Neural progenitor cell (in vitro differentiated cells): Measurements from ENCODE around the gene CDK9. TPM values are rescaled to one million over a fixed set of nuclear protein-coding genes. Genes with fewer than 3 reads are reported as not detected.

Experiments
- DNase-seq: peaks from one replicate; pipeline ENCODE4 v3.0.0-alpha.2; 2016; ENCODE audit warnings: low spot score
- H2AFZ ChIP-seq: fragments of 200-600 bp; sonication (generic); replicated peaks from 2 replicates; pipeline ENCODE4 v1.6.1; 2016; ENCODE audit warnings: antibody characterized with exemption
- H3F3A ChIP-seq: fragments of 200-600 bp; sonication (generic); 2 replicates; pipeline ENCODE4 v1.6.1; 2016; ENCODE audit warnings: antibody characterized with exemption, low read depth
- H3K27ac ChIP-seq: fragments of 200-600 bp; sonication (generic); 2 replicates; pipeline ENCODE4 v1.5.1; 2016; ENCODE audit warnings: mild to moderate bottlenecking
- H3K27me3 ChIP-seq: fragments of 200-600 bp; sonication (generic); 2 replicates; pipeline ENCODE4 v1.6.1; 2016; ENCODE audit warnings: mild to moderate bottlenecking, moderate library complexity
- H3K36me3 ChIP-seq: fragments of 200-600 bp; sonication (generic); 2 replicates; pipeline ENCODE4 v1.5.1; 2016
- H3K4me1 ChIP-seq: fragments of 200-600 bp; sonication (generic); 2 replicates; pipeline ENCODE4 v1.6.1; 2016; ENCODE audit warnings: mixed run types
- H3K4me2 ChIP-seq: fragments of 200-600 bp; sonication (generic); 2 replicates; pipeline ENCODE4 v1.6.1; 2016
- H3K4me3 ChIP-seq: fragments of 200-600 bp; sonication (generic); 2 replicates; pipeline ENCODE4 v1.5.1; 2016
- H3K79me2 ChIP-seq: fragments of 200-600 bp; sonication (generic); 2 replicates; pipeline ENCODE4 v1.6.1; 2016; ENCODE audit warnings: low read depth
- H3K9ac ChIP-seq: fragments of 200-600 bp; sonication (generic); 2 replicates; pipeline ENCODE4 v1.6.1; 2016
- H3K9me3 ChIP-seq: fragments of 200-600 bp; sonication (generic); 2 replicates; pipeline ENCODE4 v1.5.1; 2016; ENCODE audit warnings: low read depth
- H4K20me1 ChIP-seq: fragments of 200-600 bp; sonication (generic); 2 replicates; pipeline ENCODE4 v1.6.1; 2016; ENCODE audit warnings: low read depth
- H3K27ac Mint-ChIP-seq: 3 replicates; pipeline ENCODE4 v1.8.0; 2021; ENCODE audit warnings: mixed read lengths
- H3K27me3 Mint-ChIP-seq: 2 replicates; pipeline ENCODE4 v1.8.0; 2022; ENCODE audit warnings: low read depth, mild to moderate bottlenecking, inconsistent platforms, moderate library complexity, mixed read lengths; ENCODE audit not compliant: insufficient read depth
- H3K36me3 Mint-ChIP-seq: 3 replicates; pipeline ENCODE4 v1.8.0; 2021; ENCODE audit warnings: mixed read lengths
- H3K4me1 Mint-ChIP-seq: 3 replicates; pipeline ENCODE4 v1.8.0; 2021; ENCODE audit warnings: mixed read lengths
- H3K4me3 Mint-ChIP-seq: 3 replicates; pipeline ENCODE4 v1.8.0; 2021; ENCODE audit warnings: mild to moderate bottlenecking, moderate library complexity, mixed read lengths
- H3K9me3 Mint-ChIP-seq: 3 replicates; pipeline ENCODE4 v1.8.0; 2020; ENCODE audit warnings: mixed read lengths
- EZH2 ChIP-seq: fragments of 200-600 bp; sonication (generic); IDR thresholded peaks from 2 replicates; pipeline ENCODE4 v1.6.1; 2017; ENCODE audit warnings: antibody characterized with exemption, mild to moderate bottlenecking, moderate library complexity
- EZH2phosphoT487 ChIP-seq: fragments of 200-600 bp; sonication (generic); IDR thresholded peaks from 2 replicates; pipeline ENCODE4 v1.6.1; 2017; ENCODE audit warnings: antibody characterized with exemption
- total RNA-seq: library from RNA; depleted of rRNA; stranded (reverse); fragments of >200 nt; gene quantifications from 2 replicates; pipeline ENCODE4 v1.2.3, GENCODE V29; 2015; ENCODE audit warnings: low replicate concordance
- TF ChIP-seq, protein P1 (sequence below): fragments of 200-600 bp; sonication (generic); IDR thresholded peaks from 2 replicates; pipeline ENCODE4 v1.5.1; 2017; ENCODE audit warnings: antibody characterized with exemption, mild to moderate bottlenecking

CDK9 gene
- total RNA-seq, 1 donor from 2014 or later = 22.5 TPM

- H4K20me1 ChIP-seq = peaks cover 24% of the 10 kb centered on the region
- H3K27ac ChIP-seq = no peak overlapping the region
- H3F3A ChIP-seq = peaks cover 34% of the 10 kb centered on the region
- no peak overlapping the region for H3K27ac Mint-ChIP-seq
- H3K4me3 Mint-ChIP-seq = peak overlapping the region; percentile 85
- TF ChIP-seq, protein P1, sequence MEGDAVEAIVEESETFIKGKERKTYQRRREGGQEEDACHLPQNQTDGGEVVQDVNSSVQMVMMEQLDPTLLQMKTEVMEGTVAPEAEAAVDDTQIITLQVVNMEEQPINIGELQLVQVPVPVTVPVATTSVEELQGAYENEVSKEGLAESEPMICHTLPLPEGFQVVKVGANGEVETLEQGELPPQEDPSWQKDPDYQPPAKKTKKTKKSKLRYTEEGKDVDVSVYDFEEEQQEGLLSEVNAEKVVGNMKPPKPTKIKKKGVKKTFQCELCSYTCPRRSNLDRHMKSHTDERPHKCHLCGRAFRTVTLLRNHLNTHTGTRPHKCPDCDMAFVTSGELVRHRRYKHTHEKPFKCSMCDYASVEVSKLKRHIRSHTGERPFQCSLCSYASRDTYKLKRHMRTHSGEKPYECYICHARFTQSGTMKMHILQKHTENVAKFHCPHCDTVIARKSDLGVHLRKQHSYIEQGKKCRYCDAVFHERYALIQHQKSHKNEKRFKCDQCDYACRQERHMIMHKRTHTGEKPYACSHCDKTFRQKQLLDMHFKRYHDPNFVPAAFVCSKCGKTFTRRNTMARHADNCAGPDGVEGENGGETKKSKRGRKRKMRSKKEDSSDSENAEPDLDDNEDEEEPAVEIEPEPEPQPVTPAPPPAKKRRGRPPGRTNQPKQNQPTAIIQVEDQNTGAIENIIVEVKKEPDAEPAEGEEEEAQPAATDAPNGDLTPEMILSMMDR = no peak
- TF ChIP-seq EZH2phosphoT487 (no peak), EZH2 (no peak)
- H3K27me3 Mint-ChIP-seq = peaks cover 10% of the 10 kb centered on the region
- no peak overlapping the region for H3K9ac ChIP-seq
- no peak overlapping the region for H2AFZ ChIP-seq
- peaks cover 31% of the 10 kb centered on the region for H3K4me1 Mint-ChIP-seq
- no peaks in the 10 kb centered on the region for H3K27me3 ChIP-seq
- H3K4me1 ChIP-seq = peaks cover 13% of the 10 kb centered on the region
- H3K9me3 ChIP-seq = no peaks in the 10 kb centered on the region
- H3K9me3 Mint-ChIP-seq = no peaks in the 10 kb centered on the region
- H3K36me3 Mint-ChIP-seq = peaks cover 7% of the 10 kb centered on the region
- no peak overlapping the region for H3K4me3 ChIP-seq
- no peaks in the 10 kb centered on the region for H3K36me3 ChIP-seq
- H3K79me2 ChIP-seq = peaks cover 24% of the 10 kb centered on the region
- no peak overlapping the region for H3K4me2 ChIP-seq
- peak; percentile 40 for DNase-seq
These were observed 2.5 kb upstream of the CDK9 start for GRCh38 chr9:127783111-127784008.

- TF ChIP-seq EZH2phosphoT487 (no peak), EZH2 (no peak)
- TF ChIP-seq, protein P1 = peak; percentile 91
- Mint-ChIP-seq H3K36me3 (peaks cover 21% of the 10 kb centered on the region), H3K4me3 (peak overlapping the region; percentile 94), H3K4me1 (peaks cover 29% of the 10 kb centered on the region), H3K27me3 (peaks cover 8% of the 10 kb centered on the region), H3K27ac (peak overlapping the region; percentile 76), H3K9me3 (no peaks in the 10 kb centered on the region)
- no peak overlapping the region for H2AFZ ChIP-seq
- peaks cover 41% of the 10 kb centered on the region for H4K20me1 ChIP-seq
- H3K36me3 ChIP-seq = no peaks in the 10 kb centered on the region
- no peaks in the 10 kb centered on the region for H3K27me3 ChIP-seq
- peak overlapping the region; percentile 13 for H3K27ac ChIP-seq
- no peak overlapping the region for H3K9ac ChIP-seq
- peaks cover 38% of the 10 kb centered on the region for H3K79me2 ChIP-seq
- peaks cover 34% of the 10 kb centered on the region for H3F3A ChIP-seq
- H3K4me2 ChIP-seq = peak overlapping the region; percentile 81
- peak overlapping the region; percentile 100 for H3K4me3 ChIP-seq
- H3K4me1 ChIP-seq = peaks cover 11% of the 10 kb centered on the region
- DNase-seq = peak; percentile 93
- no peaks in the 10 kb centered on the region for H3K9me3 ChIP-seq
These were observed 556 bp upstream of the CDK9 start for GRCh38 chr9:127785023-127785932.

DNA sequence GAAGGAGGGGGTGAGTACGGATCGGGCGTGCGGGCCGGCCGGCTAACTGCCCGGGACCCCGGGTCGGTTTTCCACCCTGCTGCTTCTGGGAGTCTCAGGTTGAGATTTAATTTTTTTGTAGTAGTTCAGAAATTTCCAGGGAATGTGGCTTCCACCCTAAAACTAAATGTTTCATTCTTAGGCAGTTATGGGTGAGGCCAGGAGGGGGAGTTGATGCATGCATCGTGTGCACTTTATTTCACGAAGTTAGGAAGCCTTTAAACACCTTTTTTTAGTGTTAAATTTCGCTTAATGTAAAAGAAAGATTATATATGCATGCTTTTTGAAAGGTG is 905 bp downstream of the CDK9 start:
- H3K4me1 ChIP-seq = peaks cover 6% of the 10 kb centered on the region
- H3K4me2 ChIP-seq = peak overlapping the region; percentile 95
- H3K4me3 ChIP-seq = peak overlapping the region; percentile 100
- H4K20me1 ChIP-seq = peaks cover 41% of the 10 kb centered on the region
- no peaks in the 10 kb centered on the region for H3K36me3 ChIP-seq
- Mint-ChIP-seq H3K9me3 (no peaks in the 10 kb centered on the region), H3K36me3 (peaks cover 27% of the 10 kb centered on the region), H3K27me3 (peaks cover 8% of the 10 kb centered on the region), H3K4me1 (peaks cover 29% of the 10 kb centered on the region), H3K27ac (no peak overlapping the region), H3K4me3 (peak overlapping the region; percentile 94)
- TF ChIP-seq, protein P1 = peak; percentile 47
- TF ChIP-seq EZH2phosphoT487 = no peak
- H3K9me3 ChIP-seq = no peaks in the 10 kb centered on the region
- DNase-seq = no peak
- peak overlapping the region; percentile 80 for H3K9ac ChIP-seq
- H3F3A ChIP-seq = peaks cover 32% of the 10 kb centered on the region
- no peak overlapping the region for H2AFZ ChIP-seq
- peak overlapping the region; percentile 83 for H3K27ac ChIP-seq
- peaks cover 38% of the 10 kb centered on the region for H3K79me2 ChIP-seq
- no peaks in the 10 kb centered on the region for H3K27me3 ChIP-seq
